Neural cell (in vitro differentiated cells): Measurements from ENCODE around the gene FXYD2.

Experiments
- EP300 ChIP-seq: fragments of 450-650 bp; conservative IDR thresholded peaks from 2 replicates; pipeline ENCODE4 v1.6.1; 2014; ENCODE audit warnings: antibody characterized with exemption, mild to moderate bottlenecking, moderate library complexity; ENCODE audit not compliant: poor library complexity, severe bottlenecking
- EZH2 ChIP-seq: fragments of 200-600, 300-800 bp; shearing (Covaris generic), sonication (generic); IDR thresholded peaks from 2 replicates; pipeline ENCODE4 v1.6.1; 2014; ENCODE audit warnings: antibody characterized with exemption, low read length, borderline replicate concordance, mild to moderate bottlenecking; ENCODE audit not compliant: insufficient read depth, poor library complexity, severe bottlenecking
- RAD21 ChIP-seq: fragments of 450-650 bp; conservative IDR thresholded peaks from 2 replicates; pipeline ENCODE4 v1.6.1; 2014; ENCODE audit warnings: antibody characterized with exemption, mild to moderate bottlenecking, moderate library complexity
- TF ChIP-seq, protein P1 (sequence below): fragments of 450-650 bp; IDR thresholded peaks from 2 replicates; pipeline ENCODE4 v1.5.1; 2014; ENCODE audit warnings: antibody characterized with exemption, mild to moderate bottlenecking, moderate library complexity; ENCODE audit not compliant: poor library complexity, severe bottlenecking

- TF ChIP-seq RAD21 (no peak), EZH2 (no peak), EP300 (no peak)
- TF ChIP-seq, protein P1, sequence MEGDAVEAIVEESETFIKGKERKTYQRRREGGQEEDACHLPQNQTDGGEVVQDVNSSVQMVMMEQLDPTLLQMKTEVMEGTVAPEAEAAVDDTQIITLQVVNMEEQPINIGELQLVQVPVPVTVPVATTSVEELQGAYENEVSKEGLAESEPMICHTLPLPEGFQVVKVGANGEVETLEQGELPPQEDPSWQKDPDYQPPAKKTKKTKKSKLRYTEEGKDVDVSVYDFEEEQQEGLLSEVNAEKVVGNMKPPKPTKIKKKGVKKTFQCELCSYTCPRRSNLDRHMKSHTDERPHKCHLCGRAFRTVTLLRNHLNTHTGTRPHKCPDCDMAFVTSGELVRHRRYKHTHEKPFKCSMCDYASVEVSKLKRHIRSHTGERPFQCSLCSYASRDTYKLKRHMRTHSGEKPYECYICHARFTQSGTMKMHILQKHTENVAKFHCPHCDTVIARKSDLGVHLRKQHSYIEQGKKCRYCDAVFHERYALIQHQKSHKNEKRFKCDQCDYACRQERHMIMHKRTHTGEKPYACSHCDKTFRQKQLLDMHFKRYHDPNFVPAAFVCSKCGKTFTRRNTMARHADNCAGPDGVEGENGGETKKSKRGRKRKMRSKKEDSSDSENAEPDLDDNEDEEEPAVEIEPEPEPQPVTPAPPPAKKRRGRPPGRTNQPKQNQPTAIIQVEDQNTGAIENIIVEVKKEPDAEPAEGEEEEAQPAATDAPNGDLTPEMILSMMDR: no peak
Observed at GRCh38 chr11:117868088-117868487, 43.5 kb upstream of the FXYD2 start.
